Tibial artery (tissue), 4 donors: ENCODE measurements around the gene DIABLO.

ENCODE experiments used
- DNase-seq, 2 donors: peaks; one replicate each; pipeline ENCODE4 v3.0.0-alpha.2; 2019
- H3K27ac ChIP-seq, 2 donors: fragments of 200-600 bp; sonication (generic) in 1 of 2; 1 replicate in 1 of 2; 2 replicates in 1 of 2; pipeline ENCODE4 v1.5.1; 2018 to 2019; ENCODE audit warnings: mild to moderate bottlenecking in 1 of 2
- H3K27me3 ChIP-seq, 2 donors: fragments of 200-600 bp; sonication (generic) in 1 of 2; one replicate each; pipeline versions ENCODE4 v1.5.1 to v1.6.0; 2016 to 2019
- H3K36me3 ChIP-seq, 3 donors: fragments of 200-600 bp; sonication (generic) in 2 of 3; one replicate each; pipeline ENCODE4 v1.5.1; 2016 to 2019; ENCODE audit warnings: mild to moderate bottlenecking in 2 of 3
- H3K4me1 ChIP-seq, 4 donors: fragments of 200-600 bp; sonication (generic) in 2 of 4; 1 replicate in 3 of 4; 2 replicates in 1 of 4; pipeline ENCODE4 v1.5.1; 2016 to 2019
- H3K4me3 ChIP-seq, 2 donors: fragments of 200-600 bp; sonication (generic) in 1 of 2; 1 replicate in 1 of 2; 2 replicates in 1 of 2; pipeline ENCODE4 v1.5.1; 2018 to 2019; ENCODE audit warnings: mild to moderate bottlenecking in 2 of 2
- H3K9me3 ChIP-seq, 3 donors: fragments of 200-600 bp; sonication (generic) in 1 of 3; one replicate each; pipeline ENCODE4 v1.5.1; 2016 to 2019
- intact Hi-C: fragments of 100-400 bp; cut with DNase I; formaldehyde crosslinking; loops from one replicate; pipeline ENCODE4 v1.15.0; 2023; ENCODE audit warnings: low total_unique reads
- TF ChIP-seq, protein P1 (sequence below), 2 experiments: fragments of 200-600 bp in 1 of 2; fragments of 450-650 bp in 1 of 2; IDR thresholded peaks; one replicate each; pipeline ENCODE4 v1.5.1; 2017 to 2019; ENCODE audit warnings: antibody characterized with exemption in 2 of 2, mild to moderate bottlenecking in 1 of 2, moderate library complexity in 1 of 2

DIABLO gene

DNA sequence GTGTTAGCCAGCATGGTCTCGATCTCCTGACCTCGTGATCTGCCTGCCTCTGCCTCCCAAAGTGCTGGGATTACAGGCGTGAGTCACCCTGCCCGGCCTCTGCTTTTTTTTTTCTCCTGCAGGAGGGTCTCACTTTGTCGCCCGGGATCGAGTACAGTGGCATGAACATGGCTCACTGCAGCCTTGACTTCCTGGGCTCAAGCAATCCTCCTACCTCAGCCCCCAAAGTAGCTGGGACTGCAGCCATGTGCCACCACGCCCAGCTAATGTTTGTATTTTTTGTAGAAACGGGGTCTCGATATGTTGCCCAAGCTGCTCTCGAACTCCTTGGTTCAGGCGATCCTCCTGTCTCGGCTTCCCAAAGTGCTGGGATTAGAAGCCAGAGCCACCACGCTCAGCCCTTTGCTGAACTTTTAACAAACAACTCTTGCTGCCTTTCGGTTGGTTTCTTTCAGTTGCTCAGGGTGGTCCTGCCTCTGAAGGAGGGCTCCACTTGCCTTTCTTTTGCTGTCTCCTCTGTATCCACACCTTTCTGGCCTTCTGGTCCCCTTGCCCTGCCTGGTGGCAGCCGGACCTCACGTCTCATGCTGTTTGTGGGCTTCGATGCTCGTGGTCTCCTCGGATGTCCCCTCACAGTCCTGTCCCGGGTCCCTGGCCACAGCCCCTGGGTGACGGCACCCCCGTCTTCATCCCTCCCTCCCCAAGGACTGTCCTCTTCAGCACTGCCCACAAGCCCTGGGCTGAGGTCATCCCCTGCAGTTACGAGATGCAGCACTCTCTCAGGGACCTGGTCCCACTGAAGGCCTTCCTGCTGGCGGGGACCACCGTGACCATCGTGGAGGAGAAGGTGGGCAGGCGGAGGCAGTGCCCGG, 26.1 kb downstream of the DIABLO start:
- no peak overlapping the region for H3K4me3 ChIP-seq
- TF ChIP-seq, protein P1, sequence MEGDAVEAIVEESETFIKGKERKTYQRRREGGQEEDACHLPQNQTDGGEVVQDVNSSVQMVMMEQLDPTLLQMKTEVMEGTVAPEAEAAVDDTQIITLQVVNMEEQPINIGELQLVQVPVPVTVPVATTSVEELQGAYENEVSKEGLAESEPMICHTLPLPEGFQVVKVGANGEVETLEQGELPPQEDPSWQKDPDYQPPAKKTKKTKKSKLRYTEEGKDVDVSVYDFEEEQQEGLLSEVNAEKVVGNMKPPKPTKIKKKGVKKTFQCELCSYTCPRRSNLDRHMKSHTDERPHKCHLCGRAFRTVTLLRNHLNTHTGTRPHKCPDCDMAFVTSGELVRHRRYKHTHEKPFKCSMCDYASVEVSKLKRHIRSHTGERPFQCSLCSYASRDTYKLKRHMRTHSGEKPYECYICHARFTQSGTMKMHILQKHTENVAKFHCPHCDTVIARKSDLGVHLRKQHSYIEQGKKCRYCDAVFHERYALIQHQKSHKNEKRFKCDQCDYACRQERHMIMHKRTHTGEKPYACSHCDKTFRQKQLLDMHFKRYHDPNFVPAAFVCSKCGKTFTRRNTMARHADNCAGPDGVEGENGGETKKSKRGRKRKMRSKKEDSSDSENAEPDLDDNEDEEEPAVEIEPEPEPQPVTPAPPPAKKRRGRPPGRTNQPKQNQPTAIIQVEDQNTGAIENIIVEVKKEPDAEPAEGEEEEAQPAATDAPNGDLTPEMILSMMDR (IDR thresholded peaks at IDR 0.05): no peak
- H3K27me3 ChIP-seq: peaks cover 2 to 75% of the 10 kb centered on the region in 2 donors
- peaks cover 0 to 5% (median 0%) of the 10 kb centered on the region in 3 donors for H3K9me3 ChIP-seq
- intact Hi-C loops: no loop called here
- DNase-seq: peak in 1 of 2 donors; percentile 29
- H3K27ac ChIP-seq: no peak overlapping the region
- no peaks in the 10 kb centered on the region for H3K36me3 ChIP-seq
- H3K4me1 ChIP-seq: peaks cover 0 to 21% (median 20%) of the 10 kb centered on the region in 4 donors

DNA sequence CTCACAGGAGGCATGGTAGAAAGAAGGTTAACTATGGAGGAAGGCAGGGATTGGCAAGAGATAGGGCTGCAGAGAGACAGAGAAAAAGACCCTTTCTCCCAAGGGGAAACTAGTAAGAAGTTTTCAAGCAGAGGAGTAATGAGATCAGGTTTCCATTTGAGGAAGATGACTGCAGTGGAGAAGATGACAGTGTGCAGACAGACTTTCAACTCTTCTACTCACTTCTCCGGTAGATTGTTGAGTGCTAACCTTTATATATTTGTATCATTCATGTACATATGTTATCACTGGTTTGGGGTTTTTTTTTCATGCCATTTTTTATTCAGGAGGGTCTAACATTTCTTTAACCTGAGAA, 28.3 kb downstream of the DIABLO start:
- peaks cover 0 to 56% of the 10 kb centered on the region in 2 donors for H3K27me3 ChIP-seq

DNA sequence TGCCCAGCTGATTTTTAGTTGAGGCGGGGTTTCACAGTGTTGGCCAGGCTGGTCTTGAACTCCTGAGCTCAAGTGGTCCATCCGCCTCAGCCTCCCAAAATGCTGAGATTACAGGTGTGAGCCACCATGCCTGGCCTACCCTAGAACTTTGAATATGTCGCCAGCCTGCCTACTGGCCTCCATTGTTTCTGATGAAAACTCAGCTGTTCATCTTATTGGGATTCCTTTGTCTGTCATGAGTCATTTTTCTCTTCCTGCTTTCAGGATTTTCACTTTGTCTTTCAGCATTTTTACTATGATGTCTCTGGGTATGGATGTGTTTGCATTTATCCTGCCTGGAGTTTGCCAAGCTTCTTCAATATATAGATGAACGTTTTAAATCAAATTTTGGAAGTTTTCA, 30.4 kb downstream of the DIABLO start:
- intact Hi-C loops: no loop called here
- no peaks in the 10 kb centered on the region for H3K4me1 ChIP-seq

More for the DNA sequence above, 28.3 kb downstream of the DIABLO start:
- no peak for DNase-seq
- Histone ChIP-seq H3K4me1 (peaks cover 0 to under 1% (median 0%) of the 10 kb centered on the region in 4 donors), H3K9me3 (peaks cover 0 to 5% (median 0%) of the 10 kb centered on the region in 3 donors), H3K27ac (no peak overlapping the region), H3K4me3 (no peak overlapping the region), H3K36me3 (no peaks in the 10 kb centered on the region)
- TF ChIP-seq, protein P1 (IDR thresholded peaks at IDR 0.05): no peak
- intact Hi-C loops: no loop called here

DNA sequence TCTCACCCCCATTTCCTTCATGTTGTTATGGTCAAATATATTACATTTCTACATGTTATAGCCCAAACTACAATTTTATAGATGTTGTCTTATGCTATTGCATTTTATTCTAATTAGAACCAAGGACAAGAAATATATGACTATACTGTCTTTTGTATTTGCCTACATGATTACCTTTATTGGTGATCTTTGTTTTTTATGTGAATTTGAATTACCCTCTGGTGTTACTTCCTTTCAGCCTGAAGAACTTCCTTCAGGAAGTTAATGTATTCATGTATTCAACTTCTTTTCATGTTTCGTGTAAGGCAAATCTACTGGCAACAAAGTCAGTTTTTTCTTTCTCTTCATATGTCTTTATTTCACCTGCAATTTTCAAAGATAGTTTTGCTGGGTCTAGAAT, 31.0 kb downstream of the DIABLO start:
- peaks cover 0 to 5% (median 0%) of the 10 kb centered on the region in 3 donors for H3K9me3 ChIP-seq
- peaks cover 0 to 42% of the 10 kb centered on the region in 2 donors for H3K27me3 ChIP-seq
- no peaks in the 10 kb centered on the region for H3K4me1 ChIP-seq
- H3K36me3 ChIP-seq: no peaks in the 10 kb centered on the region
- no peak overlapping the region for H3K27ac ChIP-seq
- H3K4me3 ChIP-seq: no peak overlapping the region
- TF ChIP-seq, protein P1 (IDR thresholded peaks at IDR 0.05): no peak
- intact Hi-C loops: no loop called here
- no peak for DNase-seq

More for the DNA sequence above, 30.4 kb downstream of the DIABLO start:
- H3K36me3 ChIP-seq: no peaks in the 10 kb centered on the region
- peaks cover 0 to 5% (median 0%) of the 10 kb centered on the region in 3 donors for H3K9me3 ChIP-seq
- H3K27me3 ChIP-seq: peaks cover 0 to 42% of the 10 kb centered on the region in 2 donors
- no peak overlapping the region for H3K4me3 ChIP-seq
- TF ChIP-seq, protein P1 (IDR thresholded peaks at IDR 0.05): no peak
- DNase-seq: no peak
- H3K27ac ChIP-seq: no peak overlapping the region

DNA sequence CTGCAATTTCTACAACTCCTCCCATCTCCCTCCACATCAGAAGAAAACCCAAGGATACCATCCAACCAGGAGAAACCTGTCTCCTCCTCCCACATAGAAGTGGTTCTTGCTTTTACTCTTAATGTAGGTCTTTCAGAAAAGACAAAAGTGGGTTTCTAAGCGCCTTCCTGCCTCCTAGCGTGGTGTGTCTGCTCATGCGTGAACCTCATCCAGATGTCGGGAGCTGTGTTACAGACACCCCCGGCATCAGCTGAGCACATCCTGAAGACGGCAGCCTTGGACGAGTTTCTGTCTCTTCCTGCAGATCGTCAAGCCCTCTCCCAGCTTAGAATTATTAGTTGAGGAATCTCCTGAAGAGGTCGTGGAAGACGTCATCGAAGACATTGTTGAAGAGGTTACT, 33.4 kb downstream of the DIABLO start:
- Histone ChIP-seq H3K4me3 (no peak overlapping the region), H3K27ac (no peak overlapping the region), H3K9me3 (peaks cover 0 to 5% (median 0%) of the 10 kb centered on the region in 3 donors), H3K27me3 (peaks cover 0 to 34% of the 10 kb centered on the region in 2 donors), H3K4me1 (no peaks in the 10 kb centered on the region), H3K36me3 (no peaks in the 10 kb centered on the region)
- intact Hi-C loops: no loop called here
- TF ChIP-seq, protein P1 (IDR thresholded peaks at IDR 0.05): no peak
- no peak for DNase-seq
